Measurements from ENCODE around the gene MYH2.
"Not testable (repeated sequence)": the region's sequence is repeated elsewhere in the genome, so short reads cannot be mapped to it uniquely, and the experiment has no call there.

The MYH2 gene

GRCh38 chr17:10549096-10549842 is at the start of gene MYH2:
TSS of gene MYH2 (minus strand) at chr17:10549658. CDS start at chr17:10547920, 1,738 bp downstream.
- no peak for DNase-seq (ENCODE audit: low spot score)

GRCh38 chr17:10598621-10599020 is 49.2 kb upstream of the MYH2 start:
- DNase-seq (ENCODE audit: low spot score) = no peak

- no peak for DNase-seq (ENCODE audit: low spot score)
Observed at GRCh38 chr17:10589553-10590145, 40.2 kb upstream of the MYH2 start.

GRCh38 chr17:10585529-10585928 is 36.1 kb upstream of the MYH2 start:
- DNase-seq (ENCODE audit: low spot score) = no peak

GRCh38 chr17:10583834-10584233 is 34.4 kb upstream of the MYH2 start:
- DNase-seq (ENCODE audit: low spot score) = no peak

GRCh38 chr17:10579270-10579669 is 29.8 kb upstream of the MYH2 start:
- DNase-seq (ENCODE audit: low spot score) = no peak

- DNase-seq (ENCODE audit: low spot score) = no peak
Observed at GRCh38 chr17:10574324-10574723, 24.9 kb upstream of the MYH2 start.

- no peak for DNase-seq (ENCODE audit: low spot score)
Observed at GRCh38 chr17:10563991-10564660, 14.7 kb upstream of the MYH2 start.

- DNase-seq (ENCODE audit: low spot score) = no peak
Observed at GRCh38 chr17:10558049-10558448, 8.6 kb upstream of the MYH2 start.

- DNase-seq (ENCODE audit: low spot score) = no peak
Observed at GRCh38 chr17:10557422-10557821, 8.0 kb upstream of the MYH2 start.

GRCh38 chr17:10556301-10557005 is 7.0 kb upstream of the MYH2 start:
- no peak for DNase-seq (ENCODE audit: low spot score)

- no peak for DNase-seq (ENCODE audit: low spot score)
Observed at GRCh38 chr17:10550014-10550413, 556 bp upstream of the MYH2 start.

- no peak for DNase-seq (ENCODE audit: low spot score)
Observed at GRCh38 chr17:10547351-10547750, 2.1 kb downstream of the MYH2 start.

GRCh38 chr17:10543486-10543885 is 6.0 kb downstream of the MYH2 start:
- not testable (repeated sequence) for DNase-seq (ENCODE audit: low spot score)

- not testable (repeated sequence) for DNase-seq (ENCODE audit: low spot score)
Observed at GRCh38 chr17:10541179-10541578, 8.3 kb downstream of the MYH2 start.

- DNase-seq (ENCODE audit: low spot score) = no peak
Observed at GRCh38 chr17:10532026-10532425, 17.4 kb downstream of the MYH2 start.

- no peak for DNase-seq (ENCODE audit: low spot score)
Observed at GRCh38 chr17:10527419-10527818, 22.0 kb downstream of the MYH2 start.

GRCh38 chr17:10526517-10526916 is 22.9 kb downstream of the MYH2 start:
- no peak for DNase-seq (ENCODE audit: low spot score)

- DNase-seq (ENCODE audit: low spot score) = no peak
Observed at GRCh38 chr17:10523064-10523463, 26.4 kb downstream of the MYH2 start.

- DNase-seq (ENCODE audit: low spot score) = no peak
Observed at GRCh38 chr17:10521949-10522348, 27.5 kb downstream of the MYH2 start.

GRCh38 chr17:10518271-10519037 is 31.0 kb downstream of the MYH2 start, which contains the start of gene MYH1:
TSS of gene MYH1 (minus strand) at chr17:10518542. CDS start at chr17:10516642, 1,900 bp downstream.
- no peak for DNase-seq (ENCODE audit: low spot score)

GRCh38 chr17:10516638-10517037 is 32.8 kb downstream of the MYH2 start:
- DNase-seq (ENCODE audit: low spot score) = no peak

Data from CD4-positive, alpha-beta T cell treated with Interleukin-15 for 4 hours (primary cell).